ENCODE data around the gene SGMS1. TPM values are rescaled to one million over a fixed set of nuclear protein-coding genes. Genes with fewer than 3 reads are reported as not detected.

Gene SGMS1
- total and polyA plus RNA-seq, 2 experiments from 2014 or later = 15.0 to 34.7 TPM

DNA sequence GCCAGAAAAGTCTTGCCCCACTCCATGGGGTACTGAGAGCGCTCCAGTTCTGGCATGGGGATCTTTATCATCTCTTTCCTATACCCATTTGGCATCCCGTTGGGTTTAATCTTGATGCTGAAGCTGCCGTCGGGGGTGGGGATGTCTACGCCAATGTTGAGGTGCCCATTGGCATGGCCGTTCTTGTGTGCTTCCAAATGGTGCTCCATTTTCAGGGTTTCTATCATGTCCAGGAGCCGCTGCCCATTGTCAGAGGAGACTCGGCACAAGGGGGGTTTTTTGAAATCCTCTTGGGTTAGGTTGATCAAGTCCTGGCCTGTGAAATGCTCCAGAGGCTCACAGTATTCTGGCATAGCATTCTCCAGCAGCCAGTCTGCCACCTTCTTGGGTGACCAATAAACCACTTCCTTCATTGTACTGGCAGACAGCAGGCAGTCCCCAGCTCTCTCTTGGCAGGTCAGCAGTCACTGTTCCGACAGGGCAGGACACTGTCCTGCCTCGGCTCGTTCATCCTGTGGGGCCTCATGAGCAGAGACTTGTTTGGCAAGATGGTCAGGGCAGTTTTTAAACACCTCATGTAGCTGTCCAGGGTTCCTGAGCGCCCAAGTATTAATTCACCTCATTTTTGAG, 279.9 kb downstream of the SGMS1 start:
- Mint-ChIP-seq H3K4me1 (no peaks in the 10 kb centered on the region), H3K36me3 (ENCODE audit: low read depth) (0 out of 3 replicates have a peak, but pooled peaks cover 7% of the 10 kb centered on the region), H3K27me3 (ENCODE audit: insufficient read depth, low read depth, poor library complexity) (no peaks in the 10 kb centered on the region), H3K9me3 (0 out of 3 replicates have a peak, but pooled peaks cover 5% of the 10 kb centered on the region), H3K4me3 (no peak overlapping the region), H3K27ac (no peak overlapping the region)
- Histone ChIP-seq H4K20me1 (replicated peaks; ENCODE audit: insufficient read depth) (no peaks in the 10 kb centered on the region), H2AFZ (no peak overlapping the region), H3K27me3 (ENCODE audit: insufficient read depth) (no peaks in the 10 kb centered on the region), H3K4me2 (no peak overlapping the region), H3K27ac (ENCODE audit: low read depth) (no peak overlapping the region), H3K79me2 (replicated peaks; ENCODE audit: insufficient read depth) (no peaks in the 10 kb centered on the region), H3K4me3 (no peak overlapping the region), H3F3A (replicated peaks; ENCODE audit: low read depth) (no peaks in the 10 kb centered on the region), H3K36me3 (ENCODE audit: insufficient read depth) (no peaks in the 10 kb centered on the region), H3K4me1 (ENCODE audit: insufficient read depth) (no peaks in the 10 kb centered on the region), H3K9me2 (ENCODE audit: insufficient read depth) (peaks cover 6% of the 10 kb centered on the region; the same call in 1 of the 2 replicates)
- TF ChIP-seq POLR2AphosphoS5 (IDR thresholded peaks at IDR 0.05; ENCODE audit: low read depth) (no peak), STAT1 (IDR thresholded peaks at IDR 0.05; ENCODE audit: unreplicated experiment) (no peak), ZNF331 (CRISPR knock-in tag; IDR thresholded peaks at IDR 0.05; ENCODE audit: low read depth) (no peak), JUNB (IDR thresholded peaks at IDR 0.05; ENCODE audit: unreplicated experiment) (no peak), EZH2phosphoT487 (IDR thresholded peaks at IDR 0.05; ENCODE audit: unreplicated experiment) (no peak), ZNF114 (CRISPR knock-in tag; IDR thresholded peaks at IDR 0.05) (no peak), CREB1 (CRISPR knock-in tag; IDR thresholded peaks at IDR 0.05; ENCODE audit: low read depth) (no peak), NANOG (IDR thresholded peaks at IDR 0.05; ENCODE audit: borderline replicate concordance) (no peak), EZH2 (IDR thresholded peaks at IDR 0.05; ENCODE audit: low read depth, unreplicated experiment) (no peak)
- TF ChIP-seq, protein P1, sequence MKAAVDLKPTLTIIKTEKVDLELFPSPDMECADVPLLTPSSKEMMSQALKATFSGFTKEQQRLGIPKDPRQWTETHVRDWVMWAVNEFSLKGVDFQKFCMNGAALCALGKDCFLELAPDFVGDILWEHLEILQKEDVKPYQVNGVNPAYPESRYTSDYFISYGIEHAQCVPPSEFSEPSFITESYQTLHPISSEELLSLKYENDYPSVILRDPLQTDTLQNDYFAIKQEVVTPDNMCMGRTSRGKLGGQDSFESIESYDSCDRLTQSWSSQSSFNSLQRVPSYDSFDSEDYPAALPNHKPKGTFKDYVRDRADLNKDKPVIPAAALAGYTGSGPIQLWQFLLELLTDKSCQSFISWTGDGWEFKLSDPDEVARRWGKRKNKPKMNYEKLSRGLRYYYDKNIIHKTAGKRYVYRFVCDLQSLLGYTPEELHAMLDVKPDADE (IDR thresholded peaks at IDR 0.05) = no peak
- TF ChIP-seq, protein P2, sequence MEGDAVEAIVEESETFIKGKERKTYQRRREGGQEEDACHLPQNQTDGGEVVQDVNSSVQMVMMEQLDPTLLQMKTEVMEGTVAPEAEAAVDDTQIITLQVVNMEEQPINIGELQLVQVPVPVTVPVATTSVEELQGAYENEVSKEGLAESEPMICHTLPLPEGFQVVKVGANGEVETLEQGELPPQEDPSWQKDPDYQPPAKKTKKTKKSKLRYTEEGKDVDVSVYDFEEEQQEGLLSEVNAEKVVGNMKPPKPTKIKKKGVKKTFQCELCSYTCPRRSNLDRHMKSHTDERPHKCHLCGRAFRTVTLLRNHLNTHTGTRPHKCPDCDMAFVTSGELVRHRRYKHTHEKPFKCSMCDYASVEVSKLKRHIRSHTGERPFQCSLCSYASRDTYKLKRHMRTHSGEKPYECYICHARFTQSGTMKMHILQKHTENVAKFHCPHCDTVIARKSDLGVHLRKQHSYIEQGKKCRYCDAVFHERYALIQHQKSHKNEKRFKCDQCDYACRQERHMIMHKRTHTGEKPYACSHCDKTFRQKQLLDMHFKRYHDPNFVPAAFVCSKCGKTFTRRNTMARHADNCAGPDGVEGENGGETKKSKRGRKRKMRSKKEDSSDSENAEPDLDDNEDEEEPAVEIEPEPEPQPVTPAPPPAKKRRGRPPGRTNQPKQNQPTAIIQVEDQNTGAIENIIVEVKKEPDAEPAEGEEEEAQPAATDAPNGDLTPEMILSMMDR (conservative IDR thresholded peaks at IDR 0.05; ENCODE audit: low read depth in 2 of 2) = no peak
- TF ChIP-seq, protein P3, sequence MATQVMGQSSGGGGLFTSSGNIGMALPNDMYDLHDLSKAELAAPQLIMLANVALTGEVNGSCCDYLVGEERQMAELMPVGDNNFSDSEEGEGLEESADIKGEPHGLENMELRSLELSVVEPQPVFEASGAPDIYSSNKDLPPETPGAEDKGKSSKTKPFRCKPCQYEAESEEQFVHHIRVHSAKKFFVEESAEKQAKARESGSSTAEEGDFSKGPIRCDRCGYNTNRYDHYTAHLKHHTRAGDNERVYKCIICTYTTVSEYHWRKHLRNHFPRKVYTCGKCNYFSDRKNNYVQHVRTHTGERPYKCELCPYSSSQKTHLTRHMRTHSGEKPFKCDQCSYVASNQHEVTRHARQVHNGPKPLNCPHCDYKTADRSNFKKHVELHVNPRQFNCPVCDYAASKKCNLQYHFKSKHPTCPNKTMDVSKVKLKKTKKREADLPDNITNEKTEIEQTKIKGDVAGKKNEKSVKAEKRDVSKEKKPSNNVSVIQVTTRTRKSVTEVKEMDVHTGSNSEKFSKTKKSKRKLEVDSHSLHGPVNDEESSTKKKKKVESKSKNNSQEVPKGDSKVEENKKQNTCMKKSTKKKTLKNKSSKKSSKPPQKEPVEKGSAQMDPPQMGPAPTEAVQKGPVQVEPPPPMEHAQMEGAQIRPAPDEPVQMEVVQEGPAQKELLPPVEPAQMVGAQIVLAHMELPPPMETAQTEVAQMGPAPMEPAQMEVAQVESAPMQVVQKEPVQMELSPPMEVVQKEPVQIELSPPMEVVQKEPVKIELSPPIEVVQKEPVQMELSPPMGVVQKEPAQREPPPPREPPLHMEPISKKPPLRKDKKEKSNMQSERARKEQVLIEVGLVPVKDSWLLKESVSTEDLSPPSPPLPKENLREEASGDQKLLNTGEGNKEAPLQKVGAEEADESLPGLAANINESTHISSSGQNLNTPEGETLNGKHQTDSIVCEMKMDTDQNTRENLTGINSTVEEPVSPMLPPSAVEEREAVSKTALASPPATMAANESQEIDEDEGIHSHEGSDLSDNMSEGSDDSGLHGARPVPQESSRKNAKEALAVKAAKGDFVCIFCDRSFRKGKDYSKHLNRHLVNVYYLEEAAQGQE (IDR thresholded peaks at IDR 0.05; ENCODE audit: unreplicated experiment) = no peak
- TF ChIP-seq, protein P4, sequence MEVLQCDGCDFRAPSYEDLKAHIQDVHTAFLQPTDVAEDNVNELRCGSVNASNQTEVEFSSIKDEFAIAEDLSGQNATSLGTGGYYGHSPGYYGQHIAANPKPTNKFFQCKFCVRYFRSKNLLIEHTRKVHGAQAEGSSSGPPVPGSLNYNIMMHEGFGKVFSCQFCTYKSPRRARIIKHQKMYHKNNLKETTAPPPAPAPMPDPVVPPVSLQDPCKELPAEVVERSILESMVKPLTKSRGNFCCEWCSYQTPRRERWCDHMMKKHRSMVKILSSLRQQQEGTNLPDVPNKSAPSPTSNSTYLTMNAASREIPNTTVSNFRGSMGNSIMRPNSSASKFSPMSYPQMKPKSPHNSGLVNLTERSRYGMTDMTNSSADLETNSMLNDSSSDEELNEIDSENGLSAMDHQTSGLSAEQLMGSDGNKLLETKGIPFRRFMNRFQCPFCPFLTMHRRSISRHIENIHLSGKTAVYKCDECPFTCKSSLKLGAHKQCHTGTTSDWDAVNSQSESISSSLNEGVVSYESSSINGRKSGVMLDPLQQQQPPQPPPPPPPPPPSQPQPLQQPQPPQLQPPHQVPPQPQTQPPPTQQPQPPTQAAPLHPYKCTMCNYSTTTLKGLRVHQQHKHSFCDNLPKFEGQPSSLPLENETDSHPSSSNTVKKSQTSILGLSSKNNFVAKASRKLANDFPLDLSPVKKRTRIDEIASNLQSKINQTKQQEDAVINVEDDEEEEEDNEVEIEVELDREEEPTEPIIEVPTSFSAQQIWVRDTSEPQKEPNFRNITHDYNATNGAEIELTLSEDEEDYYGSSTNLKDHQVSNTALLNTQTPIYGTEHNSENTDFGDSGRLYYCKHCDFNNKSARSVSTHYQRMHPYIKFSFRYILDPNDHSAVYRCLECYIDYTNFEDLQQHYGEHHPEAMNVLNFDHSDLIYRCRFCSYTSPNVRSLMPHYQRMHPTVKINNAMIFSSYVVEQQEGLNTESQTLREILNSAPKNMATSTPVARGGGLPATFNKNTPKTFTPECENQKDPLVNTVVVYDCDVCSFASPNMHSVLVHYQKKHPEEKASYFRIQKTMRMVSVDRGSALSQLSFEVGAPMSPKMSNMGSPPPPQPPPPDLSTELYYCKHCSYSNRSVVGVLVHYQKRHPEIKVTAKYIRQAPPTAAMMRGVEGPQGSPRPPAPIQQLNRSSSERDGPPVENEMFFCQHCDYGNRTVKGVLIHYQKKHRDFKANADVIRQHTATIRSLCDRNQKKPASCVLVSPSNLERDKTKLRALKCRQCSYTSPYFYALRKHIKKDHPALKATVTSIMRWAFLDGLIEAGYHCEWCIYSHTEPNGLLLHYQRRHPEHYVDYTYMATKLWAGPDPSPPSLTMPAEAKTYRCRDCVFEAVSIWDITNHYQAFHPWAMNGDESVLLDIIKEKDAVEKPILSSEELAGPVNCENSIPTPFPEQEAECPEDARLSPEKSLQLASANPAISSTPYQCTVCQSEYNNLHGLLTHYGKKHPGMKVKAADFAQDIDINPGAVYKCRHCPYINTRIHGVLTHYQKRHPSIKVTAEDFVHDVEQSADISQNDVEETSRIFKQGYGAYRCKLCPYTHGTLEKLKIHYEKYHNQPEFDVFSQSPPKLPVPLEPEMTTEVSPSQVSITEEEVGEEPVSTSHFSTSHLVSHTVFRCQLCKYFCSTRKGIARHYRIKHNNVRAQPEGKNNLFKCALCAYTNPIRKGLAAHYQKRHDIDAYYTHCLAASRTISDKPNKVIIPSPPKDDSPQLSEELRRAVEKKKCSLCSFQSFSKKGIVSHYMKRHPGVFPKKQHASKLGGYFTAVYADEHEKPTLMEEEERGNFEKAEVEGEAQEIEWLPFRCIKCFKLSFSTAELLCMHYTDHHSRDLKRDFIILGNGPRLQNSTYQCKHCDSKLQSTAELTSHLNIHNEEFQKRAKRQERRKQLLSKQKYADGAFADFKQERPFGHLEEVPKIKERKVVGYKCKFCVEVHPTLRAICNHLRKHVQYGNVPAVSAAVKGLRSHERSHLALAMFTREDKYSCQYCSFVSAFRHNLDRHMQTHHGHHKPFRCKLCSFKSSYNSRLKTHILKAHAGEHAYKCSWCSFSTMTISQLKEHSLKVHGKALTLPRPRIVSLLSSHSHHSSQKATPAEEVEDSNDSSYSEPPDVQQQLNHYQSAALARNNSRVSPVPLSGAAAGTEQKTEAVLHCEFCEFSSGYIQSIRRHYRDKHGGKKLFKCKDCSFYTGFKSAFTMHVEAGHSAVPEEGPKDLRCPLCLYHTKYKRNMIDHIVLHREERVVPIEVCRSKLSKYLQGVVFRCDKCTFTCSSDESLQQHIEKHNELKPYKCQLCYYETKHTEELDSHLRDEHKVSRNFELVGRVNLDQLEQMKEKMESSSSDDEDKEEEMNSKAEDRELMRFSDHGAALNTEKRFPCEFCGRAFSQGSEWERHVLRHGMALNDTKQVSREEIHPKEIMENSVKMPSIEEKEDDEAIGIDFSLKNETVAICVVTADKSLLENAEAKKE (CRISPR knock-in tag; IDR thresholded peaks at IDR 0.05) = no peak
- ATAC-seq = no peak
- no peak for DNase-seq (ENCODE audit: low spot score)
